GM18505 (cell line): Measurements from ENCODE around the gene SNCB.

ENCODE experiments used
- ATAC-seq: cut with Tn5 transposase; IDR thresholded peaks from one replicate; pipeline ENCODE4 v1.9.1; 2021; ENCODE audit not compliant: unreplicated experiment
- POLR2A ChIP-seq: IDR thresholded peaks from 4 replicates; pipeline ENCODE4 v1.6.1; 2011; ENCODE audit warnings: borderline replicate concordance; ENCODE audit not compliant: insufficient read depth, insufficient read length; ENCODE audit errors: extremely low read depth

The SNCB gene

GRCh38 chr5:176629317-176629852, 949 bp downstream of the SNCB start:
- ATAC-seq, result no peak

GRCh38 chr5:176628406-176629228, 1.7 kb downstream of the SNCB start:
- ATAC-seq, result no peak
- TF ChIP-seq POLR2A, result no peak

More at GRCh38 chr5:176629317-176629852, 949 bp downstream of the SNCB start:
- no peak for TF ChIP-seq POLR2A

DNA sequence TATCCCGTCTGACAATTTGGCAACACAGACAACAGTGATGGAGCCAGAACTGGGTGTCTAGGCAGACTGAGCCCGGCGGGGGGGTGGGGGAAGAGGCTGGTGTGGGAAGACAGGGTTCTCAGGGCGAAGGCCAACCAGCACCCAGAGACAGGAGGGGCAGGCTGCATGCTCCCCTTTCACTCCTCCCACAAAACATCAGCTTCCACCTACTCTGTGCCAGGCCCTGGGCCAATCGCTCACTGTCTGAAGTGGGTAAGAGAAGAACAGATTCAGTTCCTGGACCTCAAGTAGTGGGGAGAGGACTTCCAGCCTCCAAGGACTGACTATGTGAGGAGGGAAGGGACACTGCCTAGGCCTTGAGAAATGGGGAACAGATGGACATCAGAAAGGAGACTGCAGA, 2.8 kb downstream of the SNCB start:
- no peak for ATAC-seq
- no peak for TF ChIP-seq POLR2A

DNA sequence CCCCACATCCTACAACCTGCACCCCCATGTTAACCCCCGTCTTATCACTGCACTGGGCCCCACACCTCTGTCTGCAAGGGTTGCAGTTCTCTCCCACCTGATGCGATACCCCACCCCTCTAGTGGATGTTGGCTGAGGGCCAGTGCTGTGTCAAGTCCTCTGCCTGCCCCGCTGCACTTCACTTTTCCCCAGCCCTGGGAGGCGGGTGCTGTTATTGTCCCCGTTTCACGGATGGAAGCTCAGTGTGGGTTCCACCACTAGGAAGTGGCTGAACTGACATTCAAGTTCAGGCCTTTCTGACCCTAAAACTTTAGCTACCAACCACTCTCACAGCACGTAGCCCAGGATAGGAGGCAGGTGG, 3.5 kb downstream of the SNCB start:
- no peak for TF ChIP-seq POLR2A
- no peak for ATAC-seq

GRCh38 chr5:176625966-176626875, 4.1 kb downstream of the SNCB start:
- ATAC-seq, result no peak
- TF ChIP-seq POLR2A, result no peak

DNA sequence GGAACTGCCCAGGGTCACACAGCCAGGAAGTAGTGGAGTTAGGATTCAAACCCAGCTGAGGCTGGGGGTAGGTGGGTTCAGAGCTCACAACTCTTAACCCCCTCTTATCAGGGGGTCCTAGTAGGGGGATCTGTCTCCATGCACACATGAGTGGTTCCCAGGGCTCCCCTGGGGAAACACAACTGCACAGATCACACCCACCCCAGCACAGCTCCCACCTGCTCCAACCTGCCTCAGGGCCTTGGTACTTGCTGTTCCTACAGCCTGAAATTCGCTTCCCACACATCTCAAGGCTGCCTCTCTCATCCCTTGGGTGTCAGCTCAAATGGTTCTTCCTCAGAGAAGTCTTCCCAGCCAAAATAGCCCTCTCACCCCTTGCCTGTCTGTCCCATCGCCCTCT, 4.8 kb downstream of the SNCB start:
- ATAC-seq, result no peak

GRCh38 chr5:176624938-176625337, 5.4 kb downstream of the SNCB start:
- no peak for TF ChIP-seq POLR2A
- ATAC-seq, result no peak

More for the DNA sequence above, 4.8 kb downstream of the SNCB start:
- TF ChIP-seq POLR2A, result no peak

DNA sequence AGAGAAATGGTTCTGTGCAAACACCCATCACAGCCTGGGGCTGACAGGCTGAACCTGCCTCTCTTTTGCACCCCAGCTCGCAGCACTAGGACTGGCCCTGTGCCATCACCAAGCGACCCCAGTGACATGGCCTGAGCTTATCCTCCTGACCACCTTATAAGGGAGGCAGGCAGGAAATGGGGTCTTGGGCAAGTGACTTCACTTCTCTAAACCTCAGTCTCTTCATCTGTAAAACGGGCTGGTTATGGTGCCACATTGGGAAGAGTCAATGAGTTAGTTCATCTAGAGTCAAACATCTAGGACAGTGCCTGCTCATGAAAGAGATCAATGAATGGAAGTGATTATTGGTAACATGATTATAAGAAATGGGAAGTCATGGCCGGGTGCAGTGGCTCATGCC, 6.2 kb downstream of the SNCB start:
- no peak for ATAC-seq
- TF ChIP-seq POLR2A, result no peak

- no peak for TF ChIP-seq POLR2A
- no peak for ATAC-seq
These were observed 8.7 kb downstream of the SNCB start for GRCh38 chr5:176621661-176622079.

DNA sequence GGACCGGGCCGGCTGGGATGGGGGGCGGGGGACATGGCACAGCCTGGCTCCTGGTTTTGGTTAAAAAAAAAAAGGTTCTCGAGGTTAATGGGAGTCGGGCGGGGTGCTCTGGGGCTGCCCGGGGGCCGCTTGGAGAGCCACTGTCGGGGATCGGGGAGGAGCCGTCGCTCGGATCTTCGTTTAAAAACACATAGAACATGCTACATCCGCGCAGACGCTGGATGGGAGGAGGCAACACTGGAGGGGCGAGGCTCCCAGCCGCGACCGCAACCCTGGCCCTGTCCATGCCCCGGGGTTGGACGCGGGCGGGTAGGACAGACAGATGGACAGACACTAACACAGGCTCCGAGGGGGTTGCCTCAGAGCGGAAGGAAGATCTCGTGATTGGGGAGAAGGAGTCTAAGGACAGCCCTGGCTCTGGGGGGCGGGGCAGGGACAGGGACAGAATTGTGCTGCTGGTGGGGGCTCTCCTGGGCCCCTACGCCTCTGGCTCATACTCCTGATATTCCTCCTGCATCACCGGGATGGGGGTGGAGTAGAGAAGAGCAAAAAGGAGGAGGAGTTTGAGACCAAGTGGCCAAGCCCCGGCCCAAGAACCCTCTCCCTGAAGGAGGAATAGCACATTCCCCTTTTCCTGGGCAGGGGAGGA, 9.9 kb downstream of the SNCB start:
- no peak for TF ChIP-seq POLR2A
- no peak for ATAC-seq

GRCh38 chr5:176619569-176620332, 10.6 kb downstream of the SNCB start:
- TF ChIP-seq POLR2A, result no peak
- ATAC-seq, result no peak

- no peak for TF ChIP-seq POLR2A
- ATAC-seq, result no peak
These were observed 11.1 kb downstream of the SNCB start for GRCh38 chr5:176619203-176619568.
